Measurements from ENCODE around the gene KCTD13. TPM values are rescaled to one million over a fixed set of nuclear protein-coding genes. Genes with fewer than 3 reads are reported as not detected.

Gene KCTD13
- total and polyA plus RNA-seq, 2 donors from 2014 or later = 9.9 to 25.8 TPM

- TF ChIP-seq, protein P1, sequence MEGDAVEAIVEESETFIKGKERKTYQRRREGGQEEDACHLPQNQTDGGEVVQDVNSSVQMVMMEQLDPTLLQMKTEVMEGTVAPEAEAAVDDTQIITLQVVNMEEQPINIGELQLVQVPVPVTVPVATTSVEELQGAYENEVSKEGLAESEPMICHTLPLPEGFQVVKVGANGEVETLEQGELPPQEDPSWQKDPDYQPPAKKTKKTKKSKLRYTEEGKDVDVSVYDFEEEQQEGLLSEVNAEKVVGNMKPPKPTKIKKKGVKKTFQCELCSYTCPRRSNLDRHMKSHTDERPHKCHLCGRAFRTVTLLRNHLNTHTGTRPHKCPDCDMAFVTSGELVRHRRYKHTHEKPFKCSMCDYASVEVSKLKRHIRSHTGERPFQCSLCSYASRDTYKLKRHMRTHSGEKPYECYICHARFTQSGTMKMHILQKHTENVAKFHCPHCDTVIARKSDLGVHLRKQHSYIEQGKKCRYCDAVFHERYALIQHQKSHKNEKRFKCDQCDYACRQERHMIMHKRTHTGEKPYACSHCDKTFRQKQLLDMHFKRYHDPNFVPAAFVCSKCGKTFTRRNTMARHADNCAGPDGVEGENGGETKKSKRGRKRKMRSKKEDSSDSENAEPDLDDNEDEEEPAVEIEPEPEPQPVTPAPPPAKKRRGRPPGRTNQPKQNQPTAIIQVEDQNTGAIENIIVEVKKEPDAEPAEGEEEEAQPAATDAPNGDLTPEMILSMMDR (IDR thresholded peaks at IDR 0.05; ENCODE audit: borderline replicate concordance, extremely low read depth, insufficient read depth) = no peak
- FAIRE-seq (no peak), DNase-seq (no peak)
- peaks cover 0 to 5% (median 3%) of the 10 kb centered on the region in 3 donors for H3K4me1 ChIP-seq (ENCODE audit: control insufficient read depth in 2 of 3, insufficient read depth in 2 of 3, low read depth in 1 of 3, low read length in 3 of 3)
- no peaks in the 10 kb centered on the region for H3K36me3 ChIP-seq (ENCODE audit: control insufficient read depth in 2 of 3, insufficient read depth in 3 of 3, low read length in 3 of 3)
- intact Hi-C loops (cut with DNase I) = no loop called here
- H3K9me3 ChIP-seq (ENCODE audit: control insufficient read depth in 2 of 3, insufficient read depth in 1 of 3, low read length in 3 of 3) = no peaks in the 10 kb centered on the region
- H3K27ac ChIP-seq (ENCODE audit: low read depth in 2 of 2, low read length in 2 of 2) = no peak overlapping the region
- no peaks in the 10 kb centered on the region for H3K27me3 ChIP-seq (ENCODE audit: control insufficient read depth, insufficient read depth, low read length)
- H3K4me3 ChIP-seq (ENCODE audit: low read length in 3 of 3) = peak overlapping the region in 2 of 3 donors; percentile 39 to 55
- H3K9ac ChIP-seq (ENCODE audit: low read length in 3 of 3) = peak overlapping the region in 1 of 3 donors; percentile 34
Observed at GRCh38 chr16:29900888-29901606, 25.0 kb downstream of the KCTD13 start.

DNA sequence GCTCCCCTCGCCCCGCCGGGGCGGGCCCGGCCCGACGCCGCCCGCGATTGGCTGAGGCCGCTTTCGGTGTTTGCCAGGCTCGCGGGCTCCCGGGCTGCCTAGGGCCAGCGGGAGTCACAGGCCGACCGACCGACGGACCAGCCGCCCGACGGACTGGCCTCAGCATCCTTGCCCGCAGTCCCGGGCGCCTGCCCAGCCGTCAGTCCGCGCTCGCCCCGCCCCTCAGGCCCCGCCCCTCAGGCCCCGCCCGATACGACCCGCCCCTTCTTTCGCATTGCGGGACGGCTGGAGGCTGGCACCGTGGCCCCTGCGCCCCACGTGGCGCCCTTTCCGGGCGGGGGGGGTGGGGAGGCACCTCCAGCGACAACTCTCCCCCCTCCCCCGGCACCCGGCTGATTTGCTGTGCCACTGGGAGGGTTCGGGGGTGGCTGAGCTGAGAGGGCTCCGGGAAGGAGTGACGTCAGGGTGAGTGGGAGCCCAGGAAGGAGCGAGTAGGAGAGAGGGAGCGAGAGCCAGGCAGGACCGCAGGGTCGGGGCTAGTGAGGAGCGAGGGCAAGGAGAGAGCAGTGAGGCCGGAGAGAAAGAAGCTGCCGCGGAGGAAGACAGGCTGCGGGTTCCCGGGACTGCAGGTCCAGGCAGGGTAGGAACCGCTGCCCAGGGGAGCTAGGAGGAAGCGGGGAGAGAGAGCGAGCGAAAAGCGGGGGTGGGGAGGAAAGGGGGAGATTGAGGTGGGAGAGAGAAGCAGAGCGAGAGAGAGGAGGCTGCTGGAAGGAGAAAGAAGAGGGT, 25.7 kb downstream of the KCTD13 start, which contains the start of gene ASPHD1:
TSS of gene ASPHD1 (plus strand) at position 387 of the 786 bp plus-strand sequence. CDS start 484 bp downstream, outside the sequence.
- Histone ChIP-seq H3K36me3 (ENCODE audit: control insufficient read depth in 2 of 3, insufficient read depth in 3 of 3, low read length in 3 of 3) (no peaks in the 10 kb centered on the region), H3K9ac (ENCODE audit: low read length in 3 of 3) (peak within 1 kb of the TSS in 1 of 3 donors; percentile 34), H3K27me3 (ENCODE audit: control insufficient read depth, insufficient read depth, low read length) (no peaks in the 10 kb centered on the region), H3K4me3 (ENCODE audit: low read length in 3 of 3) (peak within 1 kb of the TSS; percentile 39 to 57 (median 55)), H3K27ac (ENCODE audit: low read depth in 2 of 2, low read length in 2 of 2) (no peak within 1 kb of the TSS), H3K4me1 (ENCODE audit: control insufficient read depth in 2 of 3, insufficient read depth in 2 of 3, low read depth in 1 of 3, low read length in 3 of 3) (peaks cover 0 to 5% (median 3%) of the 10 kb centered on the region in 3 donors), H3K9me3 (ENCODE audit: control insufficient read depth in 2 of 3, insufficient read depth in 1 of 3, low read length in 3 of 3) (no peaks in the 10 kb centered on the region)
- DNase-seq (peak; percentile 74 to 90 (median 82)), FAIRE-seq (no peak)
- TF ChIP-seq, protein P1 (IDR thresholded peaks at IDR 0.05; ENCODE audit: borderline replicate concordance, extremely low read depth, insufficient read depth) = no peak
- intact Hi-C loops (cut with DNase I) = no loop called here

- FAIRE-seq = no peak
- Histone ChIP-seq H3K27me3 (ENCODE audit: control insufficient read depth, insufficient read depth, low read length) (no peaks in the 10 kb centered on the region), H3K27ac (ENCODE audit: low read depth in 2 of 2, low read length in 2 of 2) (no peak within 1 kb of the TSS), H3K9ac (ENCODE audit: low read length in 3 of 3) (peak within 1 kb of the TSS in 1 of 3 donors; percentile 34), H3K4me3 (ENCODE audit: low read length in 3 of 3) (peak within 1 kb of the TSS; percentile 39 to 57 (median 55)), H3K9me3 (ENCODE audit: control insufficient read depth in 2 of 3, insufficient read depth in 1 of 3, low read length in 3 of 3) (no peaks in the 10 kb centered on the region), H3K36me3 (ENCODE audit: control insufficient read depth in 2 of 3, insufficient read depth in 3 of 3, low read length in 3 of 3) (no peaks in the 10 kb centered on the region), H3K4me1 (ENCODE audit: control insufficient read depth in 2 of 3, insufficient read depth in 2 of 3, low read depth in 1 of 3, low read length in 3 of 3) (peaks cover 0 to 5% (median 3%) of the 10 kb centered on the region in 3 donors)
- TF ChIP-seq, protein P1 (IDR thresholded peaks at IDR 0.05; ENCODE audit: borderline replicate concordance, extremely low read depth, insufficient read depth) = no peak
- intact Hi-C loops (cut with DNase I) = no loop called here
- peak; percentile 66 to 93 (median 83) for DNase-seq
Observed at GRCh38 chr16:29899516-29900101, 26.4 kb downstream of the KCTD13 start, which contains the start of gene SEZ6L2. Gene SEZ6L2, minus strand, starts transcription at chr16:29899550. Its CDS starts 531 bp downstream, at chr16:29899019.
